HepG2 (cell line): ENCODE results near the gene SLC41A1. TPM values are rescaled to one million over a fixed set of nuclear protein-coding genes. Genes with fewer than 3 reads are reported as not detected.

ENCODE experiments used
- ATAC-seq: fragments of 200-7000 bp; cut with Tn5 transposase; 3 replicates; pipeline ENCODE4 v1.9.1; 2020; ENCODE audit warnings: mild to moderate bottlenecking, moderate library complexity
- BruUV-seq: library from RNA; stranded (reverse); fragments of 400-500 nt; replicated peaks from 2 replicates; lab custom pipeline; 2021; lab: Mats Ljungman, UMichigan
- CTCF ChIA-PET: fragments of 300-600 bp; formaldehyde crosslinking; extraction: SDS; loops from one replicate; lab custom pipeline; 2021; ENCODE audit warnings: low total read pairs, inconsistent platforms, low intra/inter-chr PET ratio; lab: Yijun Ruan, JAX
- POLR2A ChIA-PET: fragments of 350-600 bp; sonication (Branson Sonifier 250); formaldehyde crosslinking; loops from one replicate; lab custom pipeline; 2020; ENCODE audit warnings: antibody characterized with exemption, inconsistent platforms; lab: Yijun Ruan, JAX
- DNase-seq: peaks from one replicate; pipeline ENCODE4 v3.0.0-alpha.2; 2015; ENCODE audit warnings: low spot score
- FAIRE-seq: peaks from 3 replicates; lab custom pipeline; 2011; peaks lifted over from hg19 to GRCh38; lab: Jason Lieb, UNC
- H2AFZ ChIP-seq: one replicate; pipeline ENCODE4 v1.6.1; 2011; ENCODE audit warnings: low read length, inconsistent platforms
- H3K27ac ChIP-seq: fragments of 300-600 bp; 3 replicates; pipeline ENCODE4 v1.8.0; 2011; ENCODE audit warnings: mixed run types, mild to moderate bottlenecking, mixed read lengths, low read length, inconsistent platforms; ENCODE audit not compliant: insufficient read depth; ENCODE audit errors: extremely low read length
- H3K27me3 ChIP-seq, 2 experiments: fragments of 200-600 bp in 1 of 2; 2 replicates in 1 of 2; 3 replicates in 1 of 2; pipeline versions ENCODE4 v1.6.0 to v1.8.0; 2011; ENCODE audit warnings: low read length in 2 of 2, mild to moderate bottlenecking in 2 of 2, moderate library complexity in 2 of 2, inconsistent platforms in 1 of 2; ENCODE audit not compliant: insufficient read depth in 2 of 2, control insufficient read depth in 1 of 2
- H3K36me3 ChIP-seq, 2 experiments: fragments of 200-600 bp in 1 of 2; replicated peaks in 1 of 2; 2 replicates in 1 of 2; 3 replicates in 1 of 2; pipeline versions ENCODE4 v1.5.1 to v1.8.0; 2011; ENCODE audit warnings: low read length in 2 of 2, inconsistent platforms in 1 of 2; ENCODE audit not compliant: insufficient read depth in 2 of 2, control insufficient read depth in 1 of 2
- H3K4me1 ChIP-seq: 2 replicates; pipeline ENCODE4 v1.5.1; 2012; ENCODE audit warnings: low read length, inconsistent platforms; ENCODE audit not compliant: insufficient read depth
- H3K4me2 ChIP-seq: 2 replicates; pipeline ENCODE4 v1.6.0; 2011; ENCODE audit warnings: low read depth, low read length, inconsistent platforms
- H3K4me3 ChIP-seq, 3 experiments: fragments of 200-600 bp in 1 of 3; sonication (generic), shearing (Covaris generic) in 1 of 3; replicated peaks in 1 of 3; 2 replicates each; pipeline ENCODE4 v1.5.1; 2011 to 2016; ENCODE audit warnings: low read length in 3 of 3, inconsistent platforms in 2 of 3, low read depth in 2 of 3, mild to moderate bottlenecking in 2 of 3, control low read depth in 1 of 3, mixed read lengths in 1 of 3; ENCODE audit not compliant: insufficient read depth in 1 of 3
- H3K79me2 ChIP-seq: one replicate; pipeline ENCODE4 v1.6.1; 2011; ENCODE audit warnings: low read length, inconsistent platforms; ENCODE audit not compliant: insufficient read depth
- H3K9ac ChIP-seq: 2 replicates; pipeline ENCODE4 v1.6.0; 2011; ENCODE audit warnings: mild to moderate bottlenecking, low read depth, low read length, inconsistent platforms; ENCODE audit not compliant: insufficient read depth
- H3K9me3 ChIP-seq: 2 replicates; pipeline ENCODE4 v1.5.1; 2012; ENCODE audit warnings: mild to moderate bottlenecking, low read length
- H4K20me1 ChIP-seq: 2 replicates; pipeline ENCODE4 v1.6.0; 2011; ENCODE audit warnings: inconsistent platforms, mild to moderate bottlenecking, low read length, moderate library complexity; ENCODE audit not compliant: insufficient read depth
- ATM ChIP-seq: fragments of 450-650 bp; IDR thresholded peaks from 2 replicates; pipeline ENCODE4 v1.7.1; 2017; ENCODE audit warnings: mild to moderate bottlenecking, borderline replicate concordance
- GLMP ChIP-seq: sonication (generic); formaldehyde crosslinking; IDR thresholded peaks from 2 replicates; pipeline ENCODE4 v1.9.0; 2021; ENCODE audit warnings: missing genetic modification reagents, mild to moderate bottlenecking, borderline replicate concordance
- MEIS1 ChIP-seq: sonication (generic); formaldehyde crosslinking; IDR thresholded peaks from 2 replicates; pipeline ENCODE4 v1.9.0; 2021; ENCODE audit warnings: mild to moderate bottlenecking, missing genetic modification reagents, moderate library complexity, borderline replicate concordance
- THAP11 ChIP-seq: IDR thresholded peaks from 2 replicates; pipeline ENCODE4 v1.6.1; 2016; ENCODE audit warnings: missing biosample characterization, missing genetic modification reagents
- ZBTB20 ChIP-seq: sonication (generic); formaldehyde crosslinking; IDR thresholded peaks from 2 replicates; pipeline ENCODE4 v1.8.1; 2023; ENCODE audit warnings: missing genetic modification reagents, low read depth, mild to moderate bottlenecking, borderline replicate concordance
- ZNF101 ChIP-seq: sonication (generic); formaldehyde crosslinking; IDR thresholded peaks from 2 replicates; pipeline ENCODE4 v1.4.0; 2020; ENCODE audit warnings: mild to moderate bottlenecking, low read depth, missing genetic modification reagents, borderline replicate concordance
- ZNF253 ChIP-seq: sonication (generic); formaldehyde crosslinking; IDR thresholded peaks from 2 replicates; pipeline ENCODE4 v1.8.0; 2022; ENCODE audit warnings: mild to moderate bottlenecking, missing genetic modification reagents, borderline replicate concordance
- ZNF713 ChIP-seq: sonication (generic); formaldehyde crosslinking; IDR thresholded peaks from 2 replicates; pipeline ENCODE4 v1.4.0; 2020; ENCODE audit warnings: mild to moderate bottlenecking, missing genetic modification reagents
- ZNF879 ChIP-seq: sonication (generic); formaldehyde crosslinking; IDR thresholded peaks from 2 replicates; pipeline ENCODE4 v1.8.1; 2023; ENCODE audit warnings: missing genetic modification reagents
- WGBS: methylation state at CpG from one replicate; pipeline ENCODE4 v1.1.6; 2017; ENCODE audit warnings: low lambda C conversion rate; 5-methylcytosine and 5-hydroxymethylcytosine counted together
- in situ Hi-C: cut with HindIII; loops from 2 replicates; pipeline ENCODE4 v1.10.0; 2017; ENCODE audit warnings: low pct_unique_long_range_greater_than_20kb; ENCODE audit not compliant: extremely low pct_ligation_motif_present
- intact Hi-C: fragments of 100-400 bp; cut with micrococcal nuclease; formaldehyde crosslinking; loops from one replicate; pipeline ENCODE4 v1.10.0; 2022; ENCODE audit not compliant: unreplicated experiment
- polyA plus RNA-seq, 8 experiments: library from polyadenylated mRNA; depleted of rRNA in 3 of 8; stranded (reverse) in 7 of 8; unstranded in 1 of 8; fragments of >200 nt; fragmentation: Illumina TruSeq in 4 of 8; extraction: Trizol in 4 of 8; gene quantifications; 2 replicates each; pipeline versions ENCODE4 v1.2.1 to v1.2.3, GENCODE V29; 2011 to 2016; ENCODE audit warnings: low read depth in 4 of 8, missing spikeins in 1 of 8, mixed read lengths in 1 of 8; ENCODE audit not compliant: insufficient read depth in 1 of 8
- total RNA-seq, 5 experiments: library from RNA; depleted of rRNA; stranded (reverse); fragments of >200 nt; fragmentation: Illumina TruSeq; extraction: Trizol; gene quantifications; 2 replicates each; pipeline ENCODE4 v1.2.3, GENCODE V29; 2016; ENCODE audit warnings: low read depth in 1 of 5

The SLC41A1 gene
- total and polyA plus RNA-seq, 2 of the 13 experiments (the other 11 are each of a cell fraction or from before 2014, with no cell fraction given), result 2.2 to 4.6 TPM

GRCh38 chr1:205741681-205742080, 71.3 kb downstream of the SLC41A1 start:
- DNase-seq (no peak), ATAC-seq (no peak), FAIRE-seq (no peak)
- Histone ChIP-seq H3K79me2 (peaks cover 78% of the 10 kb centered on the region), H3K27ac (no peak overlapping the region), H3K4me2 (no peak overlapping the region), H3K9ac (no peak overlapping the region), H2AFZ (no peak overlapping the region), H3K36me3 (no peaks in the 10 kb centered on the region; a peak in 1 of 5 replicates), H3K4me3 (no peak overlapping the region), H3K9me3 (no peaks in the 10 kb centered on the region), H4K20me1 (peaks cover 17% of the 10 kb centered on the region), H3K27me3 (no peaks in the 10 kb centered on the region), H3K4me1 (peaks cover 56% of the 10 kb centered on the region)
- intact Hi-C loops (no loop called here), in situ Hi-C loops (no loop called here)
- ChIA-PET POLR2A (no interaction called here), CTCF (no interaction called here)
- BruUV-seq, result no TSS peak
- no peak for TF ChIP-seq ATM
- no peak for TF ChIP-seq ZNF101 (CRISPR knock-in tag)
- TF ChIP-seq GLMP, result no peak
- no peak for TF ChIP-seq ZNF713 (CRISPR knock-in tag)
- TF ChIP-seq ZNF253 (CRISPR knock-in tag), result no peak
- no peak for TF ChIP-seq THAP11
- TF ChIP-seq MEIS1 (CRISPR knock-in tag), result no peak
- no peak for TF ChIP-seq ZNF879 (CRISPR knock-in tag)
- TF ChIP-seq ZBTB20 (CRISPR knock-in tag), result no peak
- 82% methylated on average over 1 of the region's 1 CpG for WGBS
